ENCODE data around the gene ST3GAL4.

ST3GAL4 gene

GRCh38 chr11:126426820-126427749 is 71.6 kb downstream of the ST3GAL4 start:
- DNase-seq (ENCODE audit: low spot score), result no peak

DNA sequence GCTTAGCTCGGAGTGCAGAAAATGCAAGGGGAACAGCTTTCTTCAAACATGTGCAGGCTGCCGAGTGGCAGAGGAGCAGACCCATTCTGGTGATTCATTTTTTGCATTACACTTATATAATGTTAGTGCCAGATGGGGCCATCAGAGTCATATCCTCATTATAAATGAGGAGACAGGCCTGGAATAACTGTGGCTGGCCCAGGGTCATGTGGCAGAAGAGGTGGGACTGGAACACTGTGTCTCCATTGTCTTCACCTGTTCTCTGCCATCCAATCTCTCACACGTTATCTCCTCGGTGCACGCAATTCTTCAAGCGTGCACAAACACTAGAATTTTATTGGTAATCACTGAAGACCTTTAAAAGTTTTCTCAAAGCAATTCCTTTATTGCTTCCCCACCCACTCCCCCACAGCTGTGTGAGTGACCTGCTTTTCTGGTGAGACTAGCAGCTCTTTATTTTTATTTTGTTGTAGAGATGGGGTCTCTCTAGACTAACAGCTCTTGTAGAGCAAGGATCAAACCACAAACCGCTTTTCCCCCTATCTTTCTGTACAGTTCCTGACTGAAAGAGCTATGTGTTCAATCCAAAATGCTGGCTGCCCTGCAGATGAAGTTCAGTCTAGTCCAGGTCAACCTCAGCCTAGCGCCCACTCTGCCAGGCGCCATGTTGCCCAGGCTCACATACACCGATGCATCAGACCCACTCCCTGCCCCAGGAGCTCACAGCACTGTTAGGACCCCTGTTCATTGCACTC is 75.3 kb downstream of the ST3GAL4 start:
- peak; percentile 60 for DNase-seq (ENCODE audit: low spot score)

DNA sequence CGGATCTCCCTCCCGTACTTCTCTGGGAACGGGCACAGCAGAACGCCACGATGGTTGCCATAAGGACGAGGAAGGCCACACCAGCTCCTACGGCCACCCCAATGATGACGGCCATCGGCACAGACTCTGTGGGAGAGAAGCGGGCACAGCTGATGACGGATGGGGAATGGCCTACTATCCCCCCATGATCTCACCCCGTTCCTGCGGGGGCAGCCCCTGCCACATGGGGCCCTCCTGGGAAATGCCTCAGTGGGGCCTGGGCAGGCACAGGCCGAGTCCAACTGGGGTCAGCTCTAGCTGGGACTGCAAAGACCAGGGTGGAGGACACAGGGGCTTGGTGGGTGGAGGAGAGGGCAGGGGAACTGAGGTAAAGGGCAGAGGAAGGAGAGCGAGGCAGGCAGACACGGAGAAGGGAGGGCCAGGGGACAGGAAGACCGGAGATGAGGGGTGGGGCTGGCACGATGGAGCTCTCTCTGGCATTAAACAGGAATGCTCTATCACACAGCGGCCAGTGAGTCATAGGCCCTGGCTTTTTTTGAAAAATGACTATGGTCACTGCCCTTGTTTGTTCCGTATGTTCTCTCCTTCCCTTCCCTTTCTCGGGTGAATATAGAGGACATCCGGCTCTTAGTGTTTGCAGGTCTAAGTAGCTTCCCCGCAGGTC is 76.0 kb downstream of the ST3GAL4 start:
- DNase-seq (ENCODE audit: low spot score), result peak; percentile 87

GRCh38 chr11:126432065-126432461 is 76.6 kb downstream of the ST3GAL4 start:
- no peak for DNase-seq (ENCODE audit: low spot score)

DNA sequence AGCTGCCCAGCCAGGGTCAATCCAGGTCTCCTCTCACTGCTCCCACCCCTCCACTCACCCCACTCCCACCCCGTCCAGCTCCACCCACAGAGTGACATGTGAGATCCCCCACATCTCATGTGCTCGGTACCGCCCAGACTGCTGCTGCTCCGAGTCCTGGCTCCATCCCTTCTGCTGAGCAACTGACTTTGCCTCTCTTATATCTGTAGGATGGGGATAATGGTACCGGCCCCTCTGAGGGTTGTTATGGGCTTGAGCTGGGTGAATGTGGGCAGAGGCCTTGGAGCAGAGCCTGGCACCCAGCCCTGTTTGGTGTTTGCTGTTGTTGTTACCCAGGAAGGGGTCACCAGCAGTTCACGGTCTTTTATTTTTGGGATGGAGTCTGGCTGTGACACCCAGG is 77.0 kb downstream of the ST3GAL4 start:
- no peak for DNase-seq (ENCODE audit: low spot score)

DNA sequence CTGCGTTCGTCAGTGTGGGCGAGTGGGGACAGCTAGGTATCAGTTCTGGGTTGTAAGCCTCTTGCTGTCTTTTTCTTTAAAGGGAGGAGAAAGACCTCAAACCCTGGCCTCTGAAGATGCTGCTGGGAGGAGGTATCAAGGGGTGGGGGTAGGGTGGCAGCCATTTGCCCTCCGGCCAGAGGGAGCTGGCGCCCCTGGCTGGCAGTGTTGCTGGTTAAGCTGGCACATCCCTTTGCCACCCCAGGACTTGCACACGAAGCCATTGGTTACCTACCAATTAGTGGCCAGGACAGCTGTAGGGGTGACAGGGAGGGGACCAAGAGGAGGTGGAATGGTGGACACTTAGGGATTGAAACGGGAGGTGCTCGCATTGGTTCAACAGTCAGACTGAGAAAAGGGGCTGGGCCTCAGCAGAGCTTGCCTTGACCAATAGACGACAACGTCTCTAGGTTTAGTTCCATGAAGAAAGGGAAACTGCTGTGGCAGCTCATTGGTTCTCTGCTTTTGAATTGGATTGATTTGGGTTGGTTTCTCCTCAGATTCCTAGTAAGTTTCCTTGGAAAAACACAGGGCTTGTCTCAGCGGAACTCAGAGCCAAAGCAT is 77.9 kb downstream of the ST3GAL4 start:
- DNase-seq (ENCODE audit: low spot score), result no peak

DNA sequence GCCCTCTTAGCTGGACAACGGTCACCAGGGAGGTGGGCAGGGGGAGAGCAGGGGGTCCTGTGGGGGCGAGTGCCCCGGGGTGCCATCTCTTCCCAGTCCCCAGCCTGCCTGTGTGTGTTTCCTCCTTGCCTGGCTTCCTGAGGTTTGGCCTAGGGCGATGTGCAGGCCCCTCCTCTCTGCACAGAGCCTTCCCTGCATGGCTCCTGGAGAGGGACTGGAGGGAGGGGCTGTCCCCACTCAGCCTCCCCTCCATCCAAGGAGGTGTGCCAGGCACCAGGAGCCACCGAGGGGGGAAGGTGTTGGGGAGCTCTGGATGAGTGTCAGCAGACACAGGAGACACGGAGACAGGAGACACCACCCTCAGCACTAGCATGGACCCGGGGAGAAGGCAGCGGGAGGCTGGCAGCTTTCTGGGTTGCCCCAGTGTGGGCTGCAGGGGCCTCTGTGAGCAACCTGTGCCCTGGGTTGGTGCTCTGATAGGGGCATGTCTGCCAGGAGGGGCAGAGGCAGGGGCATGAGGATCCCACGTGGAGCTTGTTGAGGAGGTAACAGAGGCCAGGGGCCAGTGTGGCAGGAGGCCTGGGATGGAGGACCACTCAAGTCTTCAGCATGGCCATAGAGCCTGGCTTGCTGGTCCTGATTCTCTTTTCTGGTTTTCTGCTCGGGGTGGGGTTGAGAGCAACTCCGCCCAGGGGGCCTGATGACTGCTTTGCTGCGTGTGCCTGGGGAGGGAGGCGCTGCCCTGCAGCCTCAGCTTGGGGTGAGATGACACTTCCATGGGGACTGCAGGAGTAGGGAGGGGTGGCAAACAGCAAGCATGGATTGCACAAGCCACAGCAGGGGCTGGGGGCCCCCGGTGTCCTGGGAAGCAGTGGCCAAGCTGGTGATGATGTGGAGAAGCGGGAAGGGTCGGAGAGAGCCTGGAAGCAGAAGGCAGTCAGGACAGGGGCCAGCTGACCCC is 78.8 kb downstream of the ST3GAL4 start:
- no peak for DNase-seq (ENCODE audit: low spot score)

DNA sequence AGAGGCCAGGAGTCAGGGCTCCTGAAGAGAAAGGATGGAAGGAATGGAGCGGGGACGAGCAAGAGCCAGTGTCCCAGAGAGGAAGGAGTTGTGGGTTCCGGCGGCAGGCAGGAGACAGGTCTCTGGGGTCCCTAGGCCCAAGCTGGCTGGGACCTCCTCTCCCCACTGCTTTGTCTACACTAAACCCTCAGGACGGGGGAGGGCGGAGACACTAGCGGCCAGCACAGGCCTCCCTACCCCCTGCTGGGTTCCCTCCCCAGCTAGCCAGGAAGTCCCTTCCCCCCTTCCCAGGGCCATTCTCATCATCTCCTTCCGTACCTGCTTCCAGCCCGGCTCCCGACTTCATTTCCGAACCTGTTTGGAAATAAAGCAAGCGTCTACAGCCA is 79.5 kb downstream of the ST3GAL4 start:
- no peak for DNase-seq (ENCODE audit: low spot score)

DNA sequence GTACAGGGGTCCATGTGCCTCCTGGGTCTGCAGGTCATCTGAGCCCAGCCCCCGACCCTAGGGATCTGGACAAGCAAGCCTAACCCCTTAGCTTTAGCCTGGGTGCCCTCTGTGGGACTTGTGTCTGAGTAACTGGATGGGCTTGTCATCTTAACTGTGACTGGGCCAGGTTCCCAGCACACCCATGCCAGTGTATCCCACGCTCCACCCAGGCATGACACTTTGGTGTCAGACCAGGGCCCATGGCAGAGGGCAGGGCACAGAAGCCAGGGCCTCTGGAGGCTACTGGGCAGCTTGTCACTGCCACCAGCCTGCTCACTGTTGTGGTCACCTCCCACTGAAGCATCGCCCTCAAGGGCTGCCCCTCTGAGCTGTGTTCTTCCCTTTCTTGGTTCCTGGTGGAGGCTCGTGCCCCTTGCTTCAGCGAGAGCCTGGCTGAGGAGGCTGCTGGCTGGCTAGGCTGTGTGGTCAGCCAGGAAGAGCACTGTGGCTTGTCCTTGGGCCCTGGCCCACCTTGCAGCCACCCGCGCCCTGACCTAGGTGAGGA is 80.8 kb downstream of the ST3GAL4 start:
- DNase-seq (ENCODE audit: low spot score), result no peak

- no peak for DNase-seq (ENCODE audit: low spot score)
These were observed 82.2 kb downstream of the ST3GAL4 start for GRCh38 chr11:126437731-126438130.

DNA sequence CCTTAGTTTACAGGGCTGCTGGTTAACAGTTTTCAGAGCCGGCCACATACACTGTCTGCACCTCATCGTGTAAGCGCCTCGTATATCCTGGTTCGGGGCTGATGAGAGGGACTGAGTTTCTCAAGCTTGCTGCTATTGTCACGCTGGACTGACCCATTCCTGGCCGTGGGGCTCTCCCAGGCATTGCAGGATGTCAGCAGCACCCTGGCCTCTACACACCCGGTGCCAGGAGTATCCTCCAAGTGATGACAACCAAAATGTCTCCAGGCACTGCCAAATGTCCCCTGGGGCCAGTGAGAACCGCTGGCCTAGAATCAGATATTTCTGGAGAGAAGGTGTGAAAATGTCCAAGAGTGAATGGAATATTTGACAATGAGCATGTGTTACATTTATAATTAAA is 82.8 kb downstream of the ST3GAL4 start:
- no peak for DNase-seq (ENCODE audit: low spot score)

DNA sequence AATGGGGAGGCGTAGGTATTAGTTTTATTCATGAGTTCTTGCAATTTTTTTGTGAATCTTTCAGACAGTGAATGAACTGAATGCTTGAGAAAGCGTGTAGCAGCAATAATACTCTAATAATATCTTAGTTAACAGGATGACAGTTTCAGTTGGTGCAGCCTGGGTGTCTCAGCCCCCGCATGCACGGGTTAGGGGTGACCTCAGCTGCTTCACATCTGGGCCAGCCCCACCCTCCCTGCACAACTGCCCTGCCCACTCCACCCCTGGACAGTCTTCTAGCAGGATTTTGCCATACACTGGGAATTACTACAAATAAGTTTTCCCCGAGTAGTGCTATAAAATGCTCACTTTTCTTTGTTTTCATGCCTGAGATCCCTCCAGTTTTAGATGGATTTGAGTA is 83.2 kb downstream of the ST3GAL4 start:
- no peak for DNase-seq (ENCODE audit: low spot score)

DNA sequence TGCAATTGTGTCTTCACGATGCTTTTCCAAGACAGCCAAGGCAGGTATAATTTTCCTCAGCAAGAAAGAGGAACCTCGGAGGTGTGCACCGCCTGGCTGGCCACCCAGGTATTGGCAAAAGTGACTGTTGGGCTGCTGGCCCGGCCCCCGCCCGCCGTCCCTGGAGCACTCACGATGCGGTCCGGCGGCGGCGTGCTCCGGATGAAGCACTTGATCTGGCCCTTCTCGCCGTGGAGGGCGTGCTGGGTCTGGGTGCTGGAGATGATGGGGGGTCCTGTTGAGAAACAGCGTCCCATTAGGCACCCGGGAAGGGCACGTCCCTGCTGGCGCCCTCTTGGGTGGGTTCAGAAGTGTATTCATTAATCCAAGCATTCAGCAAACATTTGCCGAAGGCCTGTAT is 84.8 kb downstream of the ST3GAL4 start:
- DNase-seq (ENCODE audit: low spot score), result no peak

- peak; percentile 71 for DNase-seq (ENCODE audit: low spot score)
These were observed 85.5 kb downstream of the ST3GAL4 start for GRCh38 chr11:126440792-126441514.

- no peak for DNase-seq (ENCODE audit: low spot score)
These were observed 87.6 kb downstream of the ST3GAL4 start for GRCh38 chr11:126443120-126443519.

- no peak for DNase-seq (ENCODE audit: low spot score)
These were observed 88.6 kb downstream of the ST3GAL4 start for GRCh38 chr11:126444072-126444471.

GRCh38 chr11:126446581-126446980 is 91.1 kb downstream of the ST3GAL4 start:
- no peak for DNase-seq (ENCODE audit: low spot score)

GRCh38 chr11:126450198-126450597 is 94.7 kb downstream of the ST3GAL4 start:
- DNase-seq (ENCODE audit: low spot score), result no peak

DNA sequence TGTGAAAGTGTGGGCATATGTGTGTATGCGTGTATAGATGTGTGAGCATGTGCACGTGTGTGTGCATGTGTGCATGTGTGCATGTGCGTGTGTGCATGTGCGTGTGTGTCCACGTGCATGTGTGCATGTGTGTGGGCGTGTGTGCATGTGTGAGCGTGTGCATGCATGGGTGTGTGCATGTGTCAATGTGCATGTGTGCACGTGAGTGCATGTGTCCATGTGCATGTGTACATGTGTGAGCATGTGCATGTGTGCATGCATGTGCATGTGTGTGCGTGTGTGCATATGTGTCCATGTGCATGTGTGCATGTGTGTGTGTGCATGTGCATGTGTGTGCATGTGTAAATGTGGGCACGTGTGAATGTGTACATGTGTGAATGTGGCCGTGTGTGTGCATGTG is 95.3 kb downstream of the ST3GAL4 start:
- no peak for DNase-seq (ENCODE audit: low spot score)

DNA sequence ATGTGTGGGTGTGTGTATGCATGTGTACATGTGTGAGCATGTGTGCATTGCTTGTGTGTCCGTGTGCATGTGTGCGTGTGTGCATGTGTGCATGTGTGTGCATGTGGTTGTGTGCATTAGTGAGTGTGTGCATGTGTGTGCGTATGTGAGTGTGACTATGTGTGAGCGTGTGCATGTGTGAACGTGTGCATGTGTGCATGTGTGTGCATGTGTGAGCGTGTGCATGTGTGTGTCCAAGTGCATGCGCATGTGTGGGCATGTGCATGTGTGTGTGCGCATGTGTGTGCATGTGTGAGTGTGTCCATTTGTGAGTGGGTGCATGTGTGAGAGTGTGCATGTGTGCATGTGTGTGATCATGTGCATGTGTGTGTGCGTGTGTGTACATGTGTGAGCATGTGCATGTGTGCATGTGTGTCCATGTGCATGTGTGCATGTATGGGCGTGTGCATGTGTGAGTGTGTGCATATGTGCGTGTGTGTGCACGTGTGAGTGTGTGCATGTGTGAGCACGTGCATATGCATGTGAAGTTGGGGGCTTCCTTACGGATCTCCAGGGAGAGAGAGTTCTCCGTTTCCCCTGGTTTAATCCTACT is 95.8 kb downstream of the ST3GAL4 start:
- no peak for DNase-seq (ENCODE audit: low spot score)
